Transverse colon (tissue), 4 donors: ENCODE measurements around the gene CYP27A1. TPM values are rescaled to one million over a fixed set of nuclear protein-coding genes. Genes with fewer than 3 reads are reported as not detected.

Source experiments
- DNase-seq: peaks from one replicate; pipeline ENCODE4 v3.0.0-alpha.2; 2019
- H3K27ac ChIP-seq, 4 donors: fragments of 200-600 bp; sonication (generic); 2 replicates each; pipeline ENCODE4 v1.5.1; 2016 to 2018; ENCODE audit warnings: inconsistent platforms in 4 of 4
- H3K27me3 ChIP-seq: fragments of 200-600 bp; sonication (generic); 2 replicates; pipeline ENCODE4 v1.5.1; 2017; ENCODE audit warnings: inconsistent platforms
- H3K36me3 ChIP-seq, 4 donors: fragments of 200-600 bp; sonication (generic); 2 replicates each; pipeline ENCODE4 v1.5.1; 2017 to 2019; ENCODE audit warnings: inconsistent platforms in 4 of 4
- H3K4me1 ChIP-seq, 4 donors: fragments of 200-600 bp; sonication (generic); 2 replicates each; pipeline ENCODE4 v1.5.1; 2017 to 2020; ENCODE audit warnings: inconsistent platforms in 4 of 4
- H3K4me3 ChIP-seq, 4 donors: fragments of 200-600 bp; sonication (generic); 1 replicate in 1 of 4; 2 replicates in 3 of 4; pipeline versions ENCODE4 v1.5.1 to v1.6.1; 2017 to 2019; ENCODE audit warnings: inconsistent platforms in 4 of 4
- H3K9me3 ChIP-seq, 2 donors: fragments of 200-600 bp; sonication (generic); 2 replicates each; pipeline ENCODE4 v1.5.1; 2017 to 2019; ENCODE audit warnings: inconsistent platforms in 2 of 2
- EP300 ChIP-seq: sonication (generic); formaldehyde crosslinking; IDR thresholded peaks from one replicate; pipeline ENCODE4 v1.6.1; 2017; ENCODE audit warnings: antibody characterized with exemption, low read depth
- POLR2A ChIP-seq: fragments of 450-650 bp; IDR thresholded peaks from one replicate; pipeline ENCODE4 v1.6.1; 2016; ENCODE audit warnings: antibody characterized with exemption, mild to moderate bottlenecking, moderate library complexity
- POLR2AphosphoS5 ChIP-seq, 3 donors: sonication (generic); formaldehyde crosslinking; IDR thresholded peaks; one replicate each; pipeline ENCODE4 v1.6.1; 2016; ENCODE audit warnings: antibody characterized with exemption in 3 of 3
- whole genome bisulfite sequencing, 2 donors: methylation state at CpG; one replicate each; pipeline ENCODE4 v1.1.5; 2018; ENCODE audit warnings: low coverage in 1 of 2; 5-methylcytosine and 5-hydroxymethylcytosine counted together
- in situ Hi-C, 4 donors: fragments of 200-750 bp; cut with MboI; loops; one replicate each; pipeline versions ENCODE4 v1.15.0 to v1.15.1; 2017; ENCODE audit warnings: low sequenced_read_pairs in 3 of 4, low pct_ligation_motif_present in 1 of 4, low pct_unique_long_range_greater_than_20kb in 1 of 4
- intact Hi-C: fragments of 100-400 bp; cut with DNase I; formaldehyde crosslinking; loops from one replicate; pipeline ENCODE4 v1.15.1; 2023; ENCODE audit warnings: low total_unique reads
- total RNA-seq, 4 donors: library from RNA; depleted of rRNA; stranded (reverse); fragments of >200 nt; gene quantifications; one replicate each; pipeline ENCODE4 v1.1.0, GENCODE V29; 2016
- TF ChIP-seq, protein P1 (sequence below), 5 experiments: fragments of 200-600 bp in 3 of 5; fragments of 450-650 bp in 2 of 5; sonication (generic) in 3 of 5; IDR thresholded peaks; 1 replicate in 2 of 5; 2 replicates in 3 of 5; pipeline ENCODE4 v1.5.1; 2016 to 2017; ENCODE audit warnings: antibody characterized with exemption in 5 of 5, inconsistent platforms in 3 of 5, mild to moderate bottlenecking in 2 of 5, moderate library complexity in 1 of 5

The CYP27A1 gene
- 100 to 1,000 TPM in 1 of 4 donors, 10 to 100 TPM in 3; 48.3 to 159 (median 75.5) TPM for total RNA-seq

- intact Hi-C loops: no loop called here
- TF ChIP-seq EP300 (no peak), POLR2A (peak; percentile 60), POLR2AphosphoS5 (IDR thresholded peaks at IDR 0.05) (peak; percentile 18 to 85 (median 72))
- peak within 1 kb of the TSS; percentile 75 to 89 (median 84) for H3K27ac ChIP-seq
- peaks cover 0 to 3% of the 10 kb centered on the region in 2 donors for H3K9me3 ChIP-seq
- H3K27me3 ChIP-seq: no peaks in the 10 kb centered on the region
- 6% methylated on average over 36 of the region's 76 CpGs; no CpG with 5 or more reads in 1 of the 2 donors for WGBS, 2 donors
- no peaks in the 10 kb centered on the region for H3K36me3 ChIP-seq
- H3K4me1 ChIP-seq: peaks cover 10 to 39% (median 18%) of the 10 kb centered on the region in 4 donors
- peak; percentile 70 for DNase-seq
- in situ Hi-C loops: no loop called here
- peak within 1 kb of the TSS; percentile 64 to 81 (median 70) for H3K4me3 ChIP-seq
Measured at GRCh38 chr2:218781691-218782527, at the start of gene CYP27A1. Gene CYP27A1, plus strand, starts transcription at chr2:218782147. Its CDS starts 36 bp downstream, at chr2:218782183.

DNA sequence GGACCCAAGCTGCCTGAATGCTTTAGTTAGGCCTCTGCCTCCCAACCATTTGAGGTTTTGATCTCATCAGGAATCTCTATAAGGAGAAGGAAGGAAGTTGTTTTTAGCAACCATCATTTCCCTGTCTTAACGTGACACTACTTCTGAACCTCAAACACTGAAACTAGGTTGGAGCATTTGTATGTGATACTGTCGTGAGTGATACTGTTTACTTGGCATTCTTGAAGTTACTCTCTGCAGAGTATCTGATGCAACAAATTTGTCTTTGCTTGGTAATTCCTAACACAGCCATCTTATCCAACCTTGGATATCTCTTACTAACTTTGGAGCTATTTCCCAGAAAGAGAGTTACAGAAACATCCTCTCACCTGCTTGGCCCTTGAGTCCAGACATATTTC is 49.2 kb upstream of the CYP27A1 start:
- TF ChIP-seq POLR2AphosphoS5 (IDR thresholded peaks at IDR 0.05): no peak
- no peak for TF ChIP-seq POLR2A
- TF ChIP-seq, protein P1, sequence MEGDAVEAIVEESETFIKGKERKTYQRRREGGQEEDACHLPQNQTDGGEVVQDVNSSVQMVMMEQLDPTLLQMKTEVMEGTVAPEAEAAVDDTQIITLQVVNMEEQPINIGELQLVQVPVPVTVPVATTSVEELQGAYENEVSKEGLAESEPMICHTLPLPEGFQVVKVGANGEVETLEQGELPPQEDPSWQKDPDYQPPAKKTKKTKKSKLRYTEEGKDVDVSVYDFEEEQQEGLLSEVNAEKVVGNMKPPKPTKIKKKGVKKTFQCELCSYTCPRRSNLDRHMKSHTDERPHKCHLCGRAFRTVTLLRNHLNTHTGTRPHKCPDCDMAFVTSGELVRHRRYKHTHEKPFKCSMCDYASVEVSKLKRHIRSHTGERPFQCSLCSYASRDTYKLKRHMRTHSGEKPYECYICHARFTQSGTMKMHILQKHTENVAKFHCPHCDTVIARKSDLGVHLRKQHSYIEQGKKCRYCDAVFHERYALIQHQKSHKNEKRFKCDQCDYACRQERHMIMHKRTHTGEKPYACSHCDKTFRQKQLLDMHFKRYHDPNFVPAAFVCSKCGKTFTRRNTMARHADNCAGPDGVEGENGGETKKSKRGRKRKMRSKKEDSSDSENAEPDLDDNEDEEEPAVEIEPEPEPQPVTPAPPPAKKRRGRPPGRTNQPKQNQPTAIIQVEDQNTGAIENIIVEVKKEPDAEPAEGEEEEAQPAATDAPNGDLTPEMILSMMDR (IDR thresholded peaks at IDR 0.05): no peak
- no peak for TF ChIP-seq EP300
- intact Hi-C loops (no loop called here), in situ Hi-C loops (loop anchor here in 2 of 4 donors (10.0 to 25.0 kb wide), 2 partner anchors 102 to 105 kb away; partner anchors contain the start of gene PRKAG3 (in 2 of the 2))
- Histone ChIP-seq H3K9me3 (peaks cover under 1% of the 10 kb centered on the region in 2 donors), H3K27ac (peak overlapping the region; percentile 51 to 71 (median 66)), H3K4me3 (no peak overlapping the region), H3K27me3 (no peaks in the 10 kb centered on the region), H3K36me3 (no peaks in the 10 kb centered on the region), H3K4me1 (peaks cover 3 to 33% (median 20%) of the 10 kb centered on the region in 4 donors)
- no peak for DNase-seq
- 32 to 33% methylated on average over 2 of the region's 2 CpGs for WGBS, 2 donors

- H3K4me3 ChIP-seq: no peak overlapping the region
- H3K27ac ChIP-seq: peak overlapping the region in 3 of 4 donors; percentile 9 to 64 (median 16)
- TF ChIP-seq POLR2AphosphoS5 (IDR thresholded peaks at IDR 0.05) (no peak), EP300 (no peak), POLR2A (no peak)
- TF ChIP-seq, protein P1 (IDR thresholded peaks at IDR 0.05): no peak
- intact Hi-C loops: no loop called here
- in situ Hi-C loops: loop anchor here in 2 of 4 donors (10.0 to 25.0 kb wide), 2 partner anchors 101 to 104 kb away; partner anchors contain the start of gene PRKAG3 (in 2 of the 2)
- H3K27me3 ChIP-seq: no peaks in the 10 kb centered on the region
- no peaks in the 10 kb centered on the region for H3K9me3 ChIP-seq
- 89 to 96% methylated on average over 6 of the region's 6 CpGs for WGBS, 2 donors
- peaks cover 3 to 33% (median 20%) of the 10 kb centered on the region in 4 donors for H3K4me1 ChIP-seq
- DNase-seq: peak; percentile 12
- H3K36me3 ChIP-seq: peaks cover 0 to 5% (median 3%) of the 10 kb centered on the region in 4 donors
Measured at GRCh38 chr2:218733171-218734021, 48.6 kb upstream of the CYP27A1 start.

GRCh38 chr2:218734190-218734975 is 47.6 kb upstream of the CYP27A1 start:
- 91 to 95% methylated on average over 6 to 8 of the region's 8 CpGs for WGBS, 2 donors
- no peak for DNase-seq
- peaks cover 0 to 11% (median 5%) of the 10 kb centered on the region in 4 donors for H3K36me3 ChIP-seq
- H3K27ac ChIP-seq: no peak overlapping the region
- in situ Hi-C loops: loop anchor here in 2 of 4 donors (10.0 to 25.0 kb wide), 2 partner anchors 100 to 103 kb away; partner anchors contain the start of gene PRKAG3 (in 2 of the 2)
- no peak overlapping the region for H3K4me3 ChIP-seq
- no peaks in the 10 kb centered on the region for H3K9me3 ChIP-seq
- H3K4me1 ChIP-seq: peaks cover 3 to 33% (median 20%) of the 10 kb centered on the region in 4 donors
- intact Hi-C loops: no loop called here
- TF ChIP-seq POLR2AphosphoS5 (IDR thresholded peaks at IDR 0.05): no peak
- TF ChIP-seq, protein P1 (IDR thresholded peaks at IDR 0.05): no peak
- TF ChIP-seq POLR2A: no peak
- TF ChIP-seq EP300: no peak
- no peaks in the 10 kb centered on the region for H3K27me3 ChIP-seq
